Breast epithelium (tissue), 3 donors: ENCODE results near the gene LRRC17.
"Not testable (repeated sequence)": the region's sequence is repeated elsewhere in the genome, so short reads cannot be mapped to it uniquely, and the experiment has no call there.

ENCODE experiments used
- POLR2A ChIP-seq: fragments of 450-650 bp; IDR thresholded peaks from one replicate; pipeline ENCODE4 v1.6.1; 2016; ENCODE audit warnings: antibody characterized with exemption, mild to moderate bottlenecking, moderate library complexity
- TF ChIP-seq, protein P1 (sequence below), 3 donors: fragments of 450-650 bp; IDR thresholded peaks; one replicate each; pipeline ENCODE4 v1.5.1; 2016 to 2017; ENCODE audit warnings: antibody characterized with exemption in 3 of 3, mild to moderate bottlenecking in 3 of 3, moderate library complexity in 3 of 3

- not testable (repeated sequence) for TF ChIP-seq POLR2A
- TF ChIP-seq, protein P1, sequence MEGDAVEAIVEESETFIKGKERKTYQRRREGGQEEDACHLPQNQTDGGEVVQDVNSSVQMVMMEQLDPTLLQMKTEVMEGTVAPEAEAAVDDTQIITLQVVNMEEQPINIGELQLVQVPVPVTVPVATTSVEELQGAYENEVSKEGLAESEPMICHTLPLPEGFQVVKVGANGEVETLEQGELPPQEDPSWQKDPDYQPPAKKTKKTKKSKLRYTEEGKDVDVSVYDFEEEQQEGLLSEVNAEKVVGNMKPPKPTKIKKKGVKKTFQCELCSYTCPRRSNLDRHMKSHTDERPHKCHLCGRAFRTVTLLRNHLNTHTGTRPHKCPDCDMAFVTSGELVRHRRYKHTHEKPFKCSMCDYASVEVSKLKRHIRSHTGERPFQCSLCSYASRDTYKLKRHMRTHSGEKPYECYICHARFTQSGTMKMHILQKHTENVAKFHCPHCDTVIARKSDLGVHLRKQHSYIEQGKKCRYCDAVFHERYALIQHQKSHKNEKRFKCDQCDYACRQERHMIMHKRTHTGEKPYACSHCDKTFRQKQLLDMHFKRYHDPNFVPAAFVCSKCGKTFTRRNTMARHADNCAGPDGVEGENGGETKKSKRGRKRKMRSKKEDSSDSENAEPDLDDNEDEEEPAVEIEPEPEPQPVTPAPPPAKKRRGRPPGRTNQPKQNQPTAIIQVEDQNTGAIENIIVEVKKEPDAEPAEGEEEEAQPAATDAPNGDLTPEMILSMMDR (IDR thresholded peaks at IDR 0.05) = not testable (repeated sequence)
Observed at GRCh38 chr7:102902052-102902451, 10.7 kb upstream of the LRRC17 start.
